Measurements from ENCODE around the gene ATRIP.
"Not testable (repeated sequence)": the region's sequence is repeated elsewhere in the genome, so short reads cannot be mapped to it uniquely, and the experiment has no call there.

DNA sequence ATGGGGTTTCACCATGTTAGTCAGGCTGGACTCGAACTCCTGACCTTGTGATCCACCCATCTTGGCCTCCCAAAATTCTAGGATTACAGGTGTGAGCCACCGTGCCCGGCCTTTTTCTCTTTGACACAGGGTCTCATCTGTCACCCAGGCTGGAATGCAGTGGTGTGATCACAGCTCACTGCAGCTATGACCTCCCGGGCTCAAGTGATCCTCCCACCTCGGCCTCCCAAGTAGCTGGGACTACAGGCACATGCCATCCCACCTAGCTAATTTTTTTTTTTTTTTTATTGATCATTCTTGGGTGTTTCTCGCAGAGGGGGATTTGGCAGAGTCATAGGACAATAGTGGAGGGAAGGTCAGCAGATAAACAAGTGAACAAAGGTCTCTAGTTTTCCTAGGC lies 36.3 kb downstream of the ATRIP start:
- TF ChIP-seq, protein P1, sequence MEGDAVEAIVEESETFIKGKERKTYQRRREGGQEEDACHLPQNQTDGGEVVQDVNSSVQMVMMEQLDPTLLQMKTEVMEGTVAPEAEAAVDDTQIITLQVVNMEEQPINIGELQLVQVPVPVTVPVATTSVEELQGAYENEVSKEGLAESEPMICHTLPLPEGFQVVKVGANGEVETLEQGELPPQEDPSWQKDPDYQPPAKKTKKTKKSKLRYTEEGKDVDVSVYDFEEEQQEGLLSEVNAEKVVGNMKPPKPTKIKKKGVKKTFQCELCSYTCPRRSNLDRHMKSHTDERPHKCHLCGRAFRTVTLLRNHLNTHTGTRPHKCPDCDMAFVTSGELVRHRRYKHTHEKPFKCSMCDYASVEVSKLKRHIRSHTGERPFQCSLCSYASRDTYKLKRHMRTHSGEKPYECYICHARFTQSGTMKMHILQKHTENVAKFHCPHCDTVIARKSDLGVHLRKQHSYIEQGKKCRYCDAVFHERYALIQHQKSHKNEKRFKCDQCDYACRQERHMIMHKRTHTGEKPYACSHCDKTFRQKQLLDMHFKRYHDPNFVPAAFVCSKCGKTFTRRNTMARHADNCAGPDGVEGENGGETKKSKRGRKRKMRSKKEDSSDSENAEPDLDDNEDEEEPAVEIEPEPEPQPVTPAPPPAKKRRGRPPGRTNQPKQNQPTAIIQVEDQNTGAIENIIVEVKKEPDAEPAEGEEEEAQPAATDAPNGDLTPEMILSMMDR (conservative IDR thresholded peaks at IDR 0.05; ENCODE audit: low read depth, low read length), result not testable (repeated sequence)
- TF ChIP-seq, protein P2, sequence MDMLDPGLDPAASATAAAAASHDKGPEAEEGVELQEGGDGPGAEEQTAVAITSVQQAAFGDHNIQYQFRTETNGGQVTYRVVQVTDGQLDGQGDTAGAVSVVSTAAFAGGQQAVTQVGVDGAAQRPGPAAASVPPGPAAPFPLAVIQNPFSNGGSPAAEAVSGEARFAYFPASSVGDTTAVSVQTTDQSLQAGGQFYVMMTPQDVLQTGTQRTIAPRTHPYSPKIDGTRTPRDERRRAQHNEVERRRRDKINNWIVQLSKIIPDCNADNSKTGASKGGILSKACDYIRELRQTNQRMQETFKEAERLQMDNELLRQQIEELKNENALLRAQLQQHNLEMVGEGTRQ (IDR thresholded peaks at IDR 0.05; ENCODE audit: low read depth, low read length), result not testable (repeated sequence)
- not testable (repeated sequence) for TF ChIP-seq POLR2A, SMC3, CEBPB, RFX5 (IDR thresholded peaks at IDR 0.05; ENCODE audit: low read depth, low read length)

All from IMR-90 (cell line).